Measurements from ENCODE around the gene SOST.

SOST gene

GRCh38 chr17:43774304-43775250, 16.0 kb upstream of the SOST start:
- no peak for DNase-seq (ENCODE audit: low spot score)

GRCh38 chr17:43772877-43773648, 14.5 kb upstream of the SOST start:
- DNase-seq (ENCODE audit: low spot score) = no peak

GRCh38 chr17:43771463-43771862, 12.9 kb upstream of the SOST start:
- DNase-seq (ENCODE audit: low spot score) = no peak

- no peak for DNase-seq (ENCODE audit: low spot score)
Observed at GRCh38 chr17:43770957-43771356, 12.4 kb upstream of the SOST start.

GRCh38 chr17:43769859-43770258, 11.3 kb upstream of the SOST start:
- DNase-seq (ENCODE audit: low spot score) = no peak

- no peak for DNase-seq (ENCODE audit: low spot score)
Observed at GRCh38 chr17:43769426-43769825, 10.8 kb upstream of the SOST start.

- DNase-seq (ENCODE audit: low spot score) = no peak
Observed at GRCh38 chr17:43768943-43769342, 10.4 kb upstream of the SOST start.

- no peak for DNase-seq (ENCODE audit: low spot score)
Observed at GRCh38 chr17:43768382-43768781, 9.8 kb upstream of the SOST start.

GRCh38 chr17:43767713-43768059, 9.1 kb upstream of the SOST start:
- no peak for DNase-seq (ENCODE audit: low spot score)

GRCh38 chr17:43767053-43767712, 8.6 kb upstream of the SOST start:
- no peak for DNase-seq (ENCODE audit: low spot score)

- DNase-seq (ENCODE audit: low spot score) = peak; percentile 57
Observed at GRCh38 chr17:43766413-43767052, 7.9 kb upstream of the SOST start.

GRCh38 chr17:43760254-43760852, 1.8 kb upstream of the SOST start:
- DNase-seq (ENCODE audit: low spot score) = peak; percentile 92

- DNase-seq (ENCODE audit: low spot score) = peak; percentile 38
Observed at GRCh38 chr17:43759836-43760235, 1.2 kb upstream of the SOST start.

- no peak for DNase-seq (ENCODE audit: low spot score)
Observed at GRCh38 chr17:43758086-43758485, 505 bp downstream of the SOST start.

GRCh38 chr17:43757171-43757660, 1.4 kb downstream of the SOST start:
- no peak for DNase-seq (ENCODE audit: low spot score)

GRCh38 chr17:43756201-43756600, 2.4 kb downstream of the SOST start:
- DNase-seq (ENCODE audit: low spot score) = no peak

- DNase-seq (ENCODE audit: low spot score) = peak; percentile 54
Observed at GRCh38 chr17:43755389-43755875, 3.2 kb downstream of the SOST start.

- no peak for DNase-seq (ENCODE audit: low spot score)
Observed at GRCh38 chr17:43754947-43755346, 3.6 kb downstream of the SOST start.

GRCh38 chr17:43753493-43754129, 5.0 kb downstream of the SOST start:
- DNase-seq (ENCODE audit: low spot score) = peak; percentile 67

- DNase-seq (ENCODE audit: low spot score) = peak; percentile 59
Observed at GRCh38 chr17:43750153-43750552, 8.4 kb downstream of the SOST start.

- no peak for DNase-seq (ENCODE audit: low spot score)
Observed at GRCh38 chr17:43745541-43745940, 13.1 kb downstream of the SOST start.
